ENCODE measurements around the gene UBAC2. TPM values are rescaled to one million over a fixed set of nuclear protein-coding genes. Genes with fewer than 3 reads are reported as not detected.

UBAC2 gene
- total and polyA plus RNA-seq, 4 donors: 49.9 to 77.1 (median 53.7) TPM

DNA sequence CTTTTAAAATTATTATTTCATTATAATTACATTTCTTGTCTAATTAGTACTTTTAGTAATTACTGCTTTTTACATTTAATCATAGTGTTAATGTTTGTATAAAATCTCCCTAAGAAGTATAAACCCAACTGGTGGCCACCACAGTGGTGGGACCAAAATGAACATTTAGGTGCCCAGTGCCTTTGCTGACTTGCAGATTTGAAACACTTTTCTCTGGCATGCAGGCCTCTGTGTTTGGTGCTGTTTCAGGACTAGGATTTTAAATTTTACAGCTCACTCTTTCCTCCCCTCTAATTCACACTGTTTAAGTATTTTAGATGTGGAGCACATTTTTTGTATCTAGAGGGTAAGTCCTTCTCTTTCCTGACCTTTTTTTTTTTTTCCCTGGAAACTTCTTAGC lies 17.5 kb downstream of the UBAC2 start:
- H3K9ac ChIP-seq (ENCODE audit: insufficient read depth in 1 of 2, low read length in 2 of 2): no peak overlapping the region
- DNase-seq (no peak), ATAC-seq (ENCODE audit: insufficient read depth, low FRiP score) (no peak)
- H3K36me3 ChIP-seq (ENCODE audit: control insufficient read depth in 4 of 4, insufficient read depth in 4 of 4, low read length in 4 of 4): no peaks in the 10 kb centered on the region
- TF ChIP-seq CTCF (IDR thresholded peaks at IDR 0.05; ENCODE audit: control extremely low read depth, extremely low read depth): no peak
- H3K27me3 ChIP-seq (ENCODE audit: control insufficient read depth in 3 of 3, insufficient read depth in 3 of 3, low read length in 2 of 3): no peaks in the 10 kb centered on the region
- H3K4me3 ChIP-seq: no peak overlapping the region
- H3K9me3 ChIP-seq (ENCODE audit: control insufficient read depth in 4 of 4, insufficient read depth in 3 of 4, low read length in 3 of 4): no peaks in the 10 kb centered on the region
- H3K27ac ChIP-seq (ENCODE audit: low read depth in 1 of 2, low read length in 1 of 2): peak overlapping the region in 1 of 2 donors; percentile 62
- peaks cover 0 to 30% (median 7%) of the 10 kb centered on the region in 5 donors for H3K4me1 ChIP-seq (ENCODE audit: control insufficient read depth in 5 of 5, insufficient read depth in 5 of 5, low read length in 5 of 5)

DNA sequence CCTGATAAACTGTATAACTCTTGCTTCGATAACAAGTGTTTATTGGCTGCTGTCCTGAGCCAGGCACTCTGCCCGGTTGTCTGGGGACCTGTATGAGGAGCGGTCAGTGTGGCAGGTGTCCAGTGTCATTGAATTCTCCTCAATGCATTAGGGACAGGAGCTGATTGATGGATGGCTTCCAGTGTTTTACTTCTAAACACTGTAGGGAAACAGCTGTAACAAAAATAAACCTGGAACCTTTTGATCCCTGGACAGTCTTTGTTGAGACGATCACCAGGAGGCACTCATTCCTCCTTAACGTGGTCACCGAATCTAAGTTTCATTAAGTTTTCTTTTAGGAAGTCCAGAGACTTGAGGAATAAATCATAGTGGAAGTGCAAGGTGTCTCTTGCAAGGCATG lies 17.9 kb downstream of the UBAC2 start:
- ATAC-seq (ENCODE audit: insufficient read depth, low FRiP score): no peak
- Histone ChIP-seq H3K27me3 (ENCODE audit: control insufficient read depth in 3 of 3, insufficient read depth in 3 of 3, low read length in 2 of 3) (no peaks in the 10 kb centered on the region), H3K9ac (ENCODE audit: insufficient read depth in 1 of 2, low read length in 2 of 2) (no peak overlapping the region), H3K36me3 (ENCODE audit: control insufficient read depth in 4 of 4, insufficient read depth in 4 of 4, low read length in 4 of 4) (no peaks in the 10 kb centered on the region), H3K27ac (ENCODE audit: low read depth in 1 of 2, low read length in 1 of 2) (peak overlapping the region in 1 of 2 donors; percentile 9), H3K4me3 (no peak overlapping the region), H3K4me1 (ENCODE audit: control insufficient read depth in 5 of 5, insufficient read depth in 5 of 5, low read length in 5 of 5) (peaks cover 0 to 30% (median 7%) of the 10 kb centered on the region in 5 donors), H3K9me3 (ENCODE audit: control insufficient read depth in 4 of 4, insufficient read depth in 3 of 4, low read length in 3 of 4) (no peaks in the 10 kb centered on the region)
- 21 to 37% methylated on average over 6 of the region's 6 CpGs for WGBS, 2 donors
- peak in 1 of 3 donors; percentile 40 for DNase-seq
- no peak for TF ChIP-seq CTCF (IDR thresholded peaks at IDR 0.05; ENCODE audit: control extremely low read depth, extremely low read depth)

DNA sequence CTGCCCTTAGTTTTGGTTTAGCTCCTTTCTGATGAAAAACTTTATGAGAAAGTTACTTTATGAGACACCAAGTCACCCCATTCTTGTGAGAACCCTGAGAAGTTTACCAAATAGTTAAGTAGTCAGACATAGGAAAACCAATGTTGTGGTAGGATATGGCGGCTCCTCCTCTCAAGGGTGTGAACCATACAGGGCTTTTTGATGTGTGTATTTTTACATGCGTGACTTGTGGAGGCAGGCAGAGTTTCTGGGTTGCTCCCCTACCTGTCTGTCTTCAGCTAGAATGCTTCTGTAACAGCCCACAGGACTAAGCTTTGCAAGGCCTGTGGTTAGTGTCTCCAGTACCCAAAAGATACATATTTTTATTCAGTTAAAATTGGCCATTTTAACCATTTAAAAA lies 18.3 kb downstream of the UBAC2 start:
- Histone ChIP-seq H3K9ac (ENCODE audit: insufficient read depth in 1 of 2, low read length in 2 of 2) (no peak overlapping the region), H3K27me3 (ENCODE audit: control insufficient read depth in 3 of 3, insufficient read depth in 3 of 3, low read length in 2 of 3) (no peaks in the 10 kb centered on the region), H3K27ac (ENCODE audit: low read depth in 1 of 2, low read length in 1 of 2) (no peak overlapping the region), H3K36me3 (ENCODE audit: control insufficient read depth in 4 of 4, insufficient read depth in 4 of 4, low read length in 4 of 4) (no peaks in the 10 kb centered on the region), H3K9me3 (ENCODE audit: control insufficient read depth in 4 of 4, insufficient read depth in 3 of 4, low read length in 3 of 4) (no peaks in the 10 kb centered on the region), H3K4me1 (ENCODE audit: control insufficient read depth in 5 of 5, insufficient read depth in 5 of 5, low read length in 5 of 5) (peaks cover 0 to 29% (median 7%) of the 10 kb centered on the region in 5 donors), H3K4me3 (no peak overlapping the region)
- DNase-seq (no peak), ATAC-seq (ENCODE audit: insufficient read depth, low FRiP score) (no peak)
- WGBS, 2 donors: 69 to 77% methylated on average over 2 of the region's 2 CpGs
- no peak for TF ChIP-seq CTCF (IDR thresholded peaks at IDR 0.05; ENCODE audit: control extremely low read depth, extremely low read depth)
